Measurements from ENCODE around the gene FGF11. TPM values are rescaled to one million over a fixed set of nuclear protein-coding genes. Genes with fewer than 3 reads are reported as not detected.

FGF11 gene
- total and polyA plus RNA-seq, 8 donors, result 0.97 to 2.8 (median 2.3) TPM

GRCh38 chr17:7460850-7461660 lies 21.7 kb downstream of the FGF11 start:
- TF ChIP-seq CTCF (IDR thresholded peaks at IDR 0.05), result no peak
- Histone ChIP-seq H3K36me3 (peaks cover 4 to 36% of the 10 kb centered on the region in 2 donors), H3K27me3 (no peaks in the 10 kb centered on the region), H3K4me1 (peaks cover 4 to 18% of the 10 kb centered on the region in 2 donors), H3K4me3 (no peak overlapping the region), H3K27ac (no peak overlapping the region), H3K9me3 (no peaks in the 10 kb centered on the region)
- DNase-seq, result no peak
- no peak for ATAC-seq
- intact Hi-C loops (cut with DNase I), result no loop called here

- DNase-seq, result peak in 1 of 4 donors; percentile 75
- no peak for ATAC-seq
These were observed 23.4 kb downstream of the FGF11 start for GRCh38 chr17:7462474-7463371.

GRCh38 chr17:7463372-7463846 lies 24.1 kb downstream of the FGF11 start:
- Histone ChIP-seq H3K9me3 (no peaks in the 10 kb centered on the region), H3K4me1 (peaks cover 8 to 26% of the 10 kb centered on the region in 2 donors), H3K36me3 (peaks cover 4 to 40% of the 10 kb centered on the region in 2 donors), H3K27ac (no peak overlapping the region), H3K4me3 (no peak overlapping the region), H3K27me3 (no peaks in the 10 kb centered on the region)
- DNase-seq, result peak in 1 of 4 donors; percentile 60
- no peak for TF ChIP-seq CTCF (IDR thresholded peaks at IDR 0.05)
- intact Hi-C loops (cut with DNase I), result no loop called here
- no peak for ATAC-seq

More at GRCh38 chr17:7462474-7463371, 23.4 kb downstream of the FGF11 start:
- H3K27me3 ChIP-seq, result no peaks in the 10 kb centered on the region
- peaks cover 4 to 40% of the 10 kb centered on the region in 2 donors for H3K36me3 ChIP-seq
- H3K4me3 ChIP-seq, result no peak overlapping the region
- intact Hi-C loops (cut with DNase I), result no loop called here
- no peaks in the 10 kb centered on the region for H3K9me3 ChIP-seq
- H3K4me1 ChIP-seq, result peaks cover 7 to 22% of the 10 kb centered on the region in 2 donors
- no peak overlapping the region for H3K27ac ChIP-seq
- no peak for TF ChIP-seq CTCF (IDR thresholded peaks at IDR 0.05)

- H3K27ac ChIP-seq, result no peak overlapping the region
- TF ChIP-seq CTCF (IDR thresholded peaks at IDR 0.05), result no peak
- H3K9me3 ChIP-seq, result no peaks in the 10 kb centered on the region
- no peak for ATAC-seq
- H3K4me3 ChIP-seq, result no peak overlapping the region
- H3K4me1 ChIP-seq, result peaks cover 8 to 26% of the 10 kb centered on the region in 2 donors
- intact Hi-C loops (cut with DNase I), result no loop called here
- no peak for DNase-seq
- H3K36me3 ChIP-seq, result peaks cover 4 to 40% of the 10 kb centered on the region in 2 donors
- no peaks in the 10 kb centered on the region for H3K27me3 ChIP-seq
These were observed 24.8 kb downstream of the FGF11 start for GRCh38 chr17:7464081-7464480.

Data from left lung (tissue), 10 donors.